GM12872 (cell line): ENCODE measurements around the gene TMEM98.
A peak's percentile ranks its signal among the peaks of the same experiment; 100 is the strongest.

ENCODE experiments used
- CTCF ChIP-seq: IDR thresholded peaks from 3 replicates; pipeline ENCODE4 v1.5.1; 2011; ENCODE audit warnings: low read depth, mild to moderate bottlenecking, low read length, moderate library complexity; ENCODE audit not compliant: insufficient read depth

The TMEM98 gene

DNA sequence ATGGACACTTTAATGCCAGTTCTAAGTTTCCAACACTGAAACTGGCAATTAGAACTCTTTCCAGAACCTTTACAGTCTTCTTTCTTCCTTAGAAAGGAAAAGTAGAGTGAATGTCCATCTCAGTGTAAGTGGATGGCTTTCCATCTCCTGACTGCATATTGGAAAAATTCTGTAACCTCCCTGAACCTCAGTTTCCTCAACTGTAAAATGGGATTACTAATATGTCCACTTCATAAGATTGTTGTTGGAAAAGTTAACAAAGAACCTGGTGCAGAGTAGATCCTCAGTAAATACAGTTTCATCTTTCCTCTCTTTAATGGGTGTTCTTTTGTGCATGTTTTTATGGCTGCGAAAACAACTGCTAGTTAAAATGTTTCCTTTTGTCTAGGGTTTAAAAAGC lies 2.6 kb downstream of the TMEM98 start:
- no peak for TF ChIP-seq CTCF

- no peak for TF ChIP-seq CTCF
Observed at GRCh38 chr17:32931686-32932085, 3.7 kb downstream of the TMEM98 start.

- no peak for TF ChIP-seq CTCF
Observed at GRCh38 chr17:32933881-32934280, 5.9 kb downstream of the TMEM98 start.

DNA sequence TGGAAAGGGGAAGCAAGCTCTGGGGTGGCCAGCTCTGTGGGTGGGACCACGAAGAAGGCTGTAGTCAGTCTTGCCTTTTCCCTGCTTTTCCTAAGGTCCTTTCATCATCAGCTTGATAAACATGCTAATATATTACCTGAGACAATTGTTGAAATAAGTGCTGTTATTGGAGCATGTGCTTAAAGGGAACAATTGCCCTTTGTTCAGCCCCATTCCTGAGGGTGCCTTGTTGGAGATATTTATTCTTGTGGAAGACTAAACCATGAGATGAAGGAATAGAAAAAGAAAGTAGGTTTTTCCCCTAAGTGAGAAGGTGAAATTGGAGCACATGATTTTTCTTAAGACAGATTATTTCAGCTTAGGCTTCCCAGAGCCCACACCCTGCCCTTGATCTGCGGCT lies 7.8 kb downstream of the TMEM98 start:
- TF ChIP-seq CTCF = no peak

DNA sequence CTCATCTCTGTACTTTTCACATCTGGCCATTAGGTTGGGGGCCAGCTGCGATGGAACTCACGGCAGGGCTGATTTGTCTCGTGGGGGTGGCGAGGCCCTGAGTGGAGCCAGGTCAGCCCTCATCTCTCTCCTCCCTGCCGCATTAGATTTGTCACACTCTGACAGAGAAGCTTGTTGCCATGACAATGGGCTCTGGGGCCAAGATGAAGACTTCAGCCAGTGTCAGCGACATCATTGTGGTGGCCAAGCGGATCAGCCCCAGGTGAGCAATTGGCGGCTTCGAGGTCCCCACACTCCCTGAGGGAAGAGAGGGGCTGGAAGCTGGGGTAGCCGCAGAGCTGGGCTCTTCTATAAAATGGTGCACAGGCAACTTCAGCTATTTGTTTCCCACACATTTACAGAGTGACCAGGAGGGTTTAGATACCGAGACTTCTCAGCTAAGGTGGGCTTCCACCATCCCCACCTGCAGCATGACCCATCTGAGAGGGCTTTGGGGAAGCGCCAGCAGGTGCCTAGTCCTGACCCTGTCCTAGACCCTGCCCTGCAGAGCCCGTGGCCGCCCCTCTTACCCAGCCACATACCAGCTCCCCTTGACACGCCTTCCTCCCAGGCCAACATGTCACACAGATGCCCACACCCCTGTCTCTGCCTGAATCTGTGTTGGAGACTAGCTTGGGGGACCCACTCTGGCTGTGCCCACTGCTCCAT lies 8.4 kb downstream of the TMEM98 start:
- TF ChIP-seq CTCF = no peak

DNA sequence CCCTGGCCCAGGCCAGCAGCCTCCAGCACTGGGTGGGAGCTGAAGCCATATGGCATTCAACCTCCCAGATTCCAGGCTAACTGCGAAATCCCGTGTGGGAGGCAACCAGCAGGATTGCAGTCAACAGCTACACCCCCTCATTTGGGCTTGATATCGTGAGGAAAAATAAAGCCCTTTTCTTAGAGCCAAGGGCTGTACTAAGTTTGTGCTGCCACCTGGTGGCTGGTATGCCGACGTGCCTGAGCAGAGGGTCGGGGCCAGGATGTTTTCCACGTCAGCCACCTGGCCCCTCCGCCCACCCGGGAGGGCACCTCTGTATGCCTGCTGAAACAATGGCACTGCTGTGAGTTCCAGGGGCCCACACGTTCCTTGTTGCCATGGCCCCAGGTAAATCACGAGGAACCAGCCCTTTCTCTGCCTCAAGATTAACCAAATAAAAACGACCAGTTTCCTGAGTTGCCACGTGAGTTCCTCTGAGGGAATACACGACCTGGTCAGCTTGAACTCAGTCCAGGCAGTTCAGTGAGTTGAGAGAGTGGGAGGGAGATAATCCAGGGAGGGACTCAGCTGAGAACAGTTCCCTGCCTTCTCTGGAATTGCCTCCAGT lies 9.0 kb downstream of the TMEM98 start:
- TF ChIP-seq CTCF = peak; percentile 87

DNA sequence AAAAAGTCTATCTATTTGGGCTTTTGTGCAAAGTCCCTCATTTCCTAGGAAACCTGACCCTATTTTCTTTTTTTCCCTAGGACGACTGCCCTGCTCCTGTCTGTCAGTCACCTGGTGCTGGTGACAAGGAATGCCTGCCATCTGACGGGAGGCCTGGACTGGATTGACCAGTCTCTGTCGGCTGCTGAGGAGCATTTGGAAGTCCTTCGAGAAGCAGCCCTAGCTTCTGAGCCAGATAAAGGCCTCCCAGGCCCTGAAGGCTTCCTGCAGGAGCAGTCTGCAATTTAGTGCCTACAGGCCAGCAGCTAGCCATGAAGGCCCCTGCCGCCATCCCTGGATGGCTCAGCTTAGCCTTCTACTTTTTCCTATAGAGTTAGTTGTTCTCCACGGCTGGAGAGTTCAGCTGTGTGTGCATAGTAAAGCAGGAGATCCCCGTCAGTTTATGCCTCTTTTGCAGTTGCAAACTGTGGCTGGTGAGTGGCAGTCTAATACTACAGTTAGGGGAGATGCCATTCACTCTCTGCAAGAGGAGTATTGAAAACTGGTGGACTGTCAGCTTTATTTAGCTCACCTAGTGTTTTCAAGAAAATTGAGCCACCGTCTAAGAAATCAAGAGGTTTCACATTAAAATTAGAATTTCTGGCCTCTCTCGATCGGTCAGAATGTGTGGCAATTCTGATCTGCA lies 12.9 kb downstream of the TMEM98 start:
- no peak for TF ChIP-seq CTCF
